WTC11 (cell line): Measurements from ENCODE around the gene DNPEP. TPM values are rescaled to one million over a fixed set of nuclear protein-coding genes. Genes with fewer than 3 reads are reported as not detected.

ENCODE experiments used
- NR3C1 ChIP-seq: sonication (generic); formaldehyde crosslinking; conservative IDR thresholded peaks from 2 replicates; pipeline ENCODE4 v1.8.1; 2023; ENCODE audit warnings: low read depth, mild to moderate bottlenecking, missing genetic modification reagents
- ZNF263 ChIP-seq: sonication (generic); formaldehyde crosslinking; IDR thresholded peaks from 2 replicates; pipeline ENCODE4 v1.8.1; 2022; ENCODE audit warnings: low read depth, mild to moderate bottlenecking, moderate library complexity, missing genetic modification reagents
- total RNA-seq: library from RNA; stranded (reverse); gene quantifications from 3 replicates; pipeline ENCODE4 v1.2.3, GENCODE V29; 2021

DNPEP gene
- total RNA-seq, 1 experiment from 2014 or later = 67.6 TPM

DNA sequence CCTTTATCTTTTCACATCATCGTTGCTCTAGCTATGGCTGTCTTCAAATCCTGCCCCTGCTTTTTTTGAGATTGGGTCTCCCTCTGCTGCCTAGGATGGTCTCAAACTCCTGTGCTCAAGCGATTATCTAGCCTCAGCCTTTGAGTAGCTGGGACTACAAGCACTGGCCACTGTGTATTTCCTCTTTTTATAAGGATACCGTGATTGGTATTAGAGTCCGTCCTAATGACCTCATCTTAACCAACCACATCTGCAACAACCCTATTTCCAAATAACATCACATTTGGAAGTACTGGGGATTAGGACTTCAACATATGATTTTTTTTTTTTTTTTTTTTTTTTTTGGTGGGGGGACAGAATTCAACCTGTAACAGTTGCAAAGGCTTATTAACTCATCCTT, 64.3 kb downstream of the DNPEP start (continued):
- no peak for TF ChIP-seq ZNF263
- no peak for TF ChIP-seq NR3C1 (CRISPR knock-in tag)

Other genes starting within 250 kb of the DNPEP start
- gene NHEJ1, start 227.1 kb downstream of the DNPEP start, total RNA-seq = 18.4 to 22.3 TPM (median 21.3 TPM) in 3 replicates
- 0.41 to 0.59 TPM (median 0.55 TPM) in 3 replicates for gene SLC23A3, start 217.9 kb downstream of the DNPEP start, total RNA-seq
- gene CNPPD1, start 211.0 kb downstream of the DNPEP start, total RNA-seq = 26.7 to 32.8 TPM (median 29.5 TPM) in 3 replicates
- 50.2 to 60.2 TPM (median 52.8 TPM) in 3 replicates for gene RETREG2, start 209.6 kb downstream of the DNPEP start, total RNA-seq
- 19.5 to 21.1 TPM (median 20.2 TPM) in 3 replicates for gene ZFAND2B, start 181.1 kb downstream of the DNPEP start, total RNA-seq
- gene ABCB6, start 169.0 kb downstream of the DNPEP start, total RNA-seq = 42.1 to 45.3 TPM (median 44.8 TPM) in 3 replicates
- 42.9 to 48.4 TPM (median 46.7 TPM) in 3 replicates for gene ATG9A, start 158.3 kb downstream of the DNPEP start, total RNA-seq
- 56.9 to 70.4 TPM (median 58.0 TPM) in 3 replicates for gene ANKZF1, start 158.1 kb downstream of the DNPEP start, total RNA-seq
- gene GLB1L, start 142.5 kb downstream of the DNPEP start, total RNA-seq = 5.2 to 6.4 TPM (median 6.1 TPM) in 3 replicates
- 27.4 to 28.8 TPM (median 27.5 TPM) in 3 replicates for gene STK16, start 142.4 kb downstream of the DNPEP start, total RNA-seq
- 0.20 TPM in 1 of 3 replicates, not detected in the others for gene TUBA4B, start 134.7 kb downstream of the DNPEP start, total RNA-seq
- gene TUBA4A, start 134.0 kb downstream of the DNPEP start, total RNA-seq = 40.8 to 58.7 TPM (median 52.3 TPM) in 3 replicates
- gene DNAJB2, start 108.5 kb downstream of the DNPEP start, total RNA-seq = 36.1 to 42.8 TPM (median 40.3 TPM) in 3 replicates
- gene PTPRN, start 78.5 kb downstream of the DNPEP start, total RNA-seq = 3.8 to 5.7 TPM (median 5.2 TPM) in 3 replicates
- not detected in 3 replicates for gene RESP18, start 55.2 kb downstream of the DNPEP start, total RNA-seq
- 1.6 to 3.5 TPM (median 2.8 TPM) in 3 replicates for gene DES, start 30.5 kb upstream of the DNPEP start, total RNA-seq
- 55.3 to 62.7 TPM (median 57.8 TPM) in 3 replicates for gene SPEG, start 46.9 kb upstream of the DNPEP start, total RNA-seq
- gene GMPPA, start 111.0 kb upstream of the DNPEP start, total RNA-seq = 44.2 to 51.9 TPM (median 49.5 TPM) in 3 replicates
- gene ASIC4, start 126.6 kb upstream of the DNPEP start, total RNA-seq = 0.79 to 1.0 TPM (median 0.80 TPM) in 3 replicates
- gene CHPF, start 155.9 kb upstream of the DNPEP start, total RNA-seq = 84.3 to 97.0 TPM (median 84.8 TPM) in 3 replicates
- gene TMEM198, start 156.1 kb upstream of the DNPEP start, total RNA-seq = 7.1 to 8.1 TPM (median 7.3 TPM) in 3 replicates
- 159 to 221 TPM (median 213 TPM) in 3 replicates for gene OBSL1, start 183.6 kb upstream of the DNPEP start, total RNA-seq
- gene INHA, start 184.4 kb upstream of the DNPEP start, total RNA-seq = 1.1 to 1.8 TPM (median 1.4 TPM) in 3 replicates
- 31.3 to 39.9 TPM (median 31.9 TPM) in 3 replicates for gene STK11IP, start 209.9 kb upstream of the DNPEP start, total RNA-seq
- 7.8 to 9.9 TPM (median 8.7 TPM) in 3 replicates for gene SLC4A3, start 239.7 kb upstream of the DNPEP start, total RNA-seq